SH-SY5Y (cell line): ENCODE results near the gene ATP13A4.

Experiments used
- GATA2 ChIP-seq: IDR thresholded peaks from 2 replicates; pipeline ENCODE4 v1.6.1; 2011; ENCODE audit warnings: mild to moderate bottlenecking, low read depth, low read length
- GATA3 ChIP-seq: IDR thresholded peaks from 2 replicates; pipeline ENCODE4 v1.6.1; 2011; ENCODE audit warnings: low read depth, mild to moderate bottlenecking, low read length, moderate library complexity

DNA sequence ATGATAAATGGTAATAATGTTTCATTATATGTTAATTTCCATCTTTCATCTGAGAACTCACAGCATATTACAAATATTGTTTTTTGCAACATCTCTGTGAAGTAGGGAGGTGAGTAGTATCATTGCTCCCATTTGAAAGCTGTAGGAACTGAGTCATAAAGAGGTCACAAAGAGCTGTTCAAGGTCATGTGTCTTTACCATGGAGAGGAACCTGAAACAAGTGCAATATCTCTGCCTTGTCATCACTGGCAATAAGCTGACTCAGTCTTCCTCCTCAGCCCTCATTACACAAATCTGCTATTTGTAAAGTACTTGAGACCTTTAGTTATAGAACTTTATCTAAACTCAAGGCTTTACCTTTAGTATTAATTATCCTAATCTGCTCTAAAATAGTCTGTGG lies 4.4 kb upstream of the ATP13A4 start:
- no peak for TF ChIP-seq GATA2
- no peak for TF ChIP-seq GATA3
